OCI-LY1 (cell line): ENCODE data around the gene TENM4.

Experiments used
- EZH2 ChIP-seq: fragments of 200-600 bp; sonication (generic), shearing (Covaris generic); IDR thresholded peaks from 2 replicates; pipeline ENCODE4 v1.8.0; 2017; ENCODE audit warnings: borderline replicate concordance, mixed run types, mild to moderate bottlenecking, antibody characterized with exemption, low read length, moderate library complexity, mixed read lengths
- TF ChIP-seq, protein P1 (sequence below): fragments of 200-600 bp; sonication (generic), shearing (Covaris generic); IDR thresholded peaks from 2 replicates; pipeline ENCODE4 v1.5.1; 2017; ENCODE audit warnings: mild to moderate bottlenecking, antibody characterized with exemption, low read length, moderate library complexity, mixed read lengths

DNA sequence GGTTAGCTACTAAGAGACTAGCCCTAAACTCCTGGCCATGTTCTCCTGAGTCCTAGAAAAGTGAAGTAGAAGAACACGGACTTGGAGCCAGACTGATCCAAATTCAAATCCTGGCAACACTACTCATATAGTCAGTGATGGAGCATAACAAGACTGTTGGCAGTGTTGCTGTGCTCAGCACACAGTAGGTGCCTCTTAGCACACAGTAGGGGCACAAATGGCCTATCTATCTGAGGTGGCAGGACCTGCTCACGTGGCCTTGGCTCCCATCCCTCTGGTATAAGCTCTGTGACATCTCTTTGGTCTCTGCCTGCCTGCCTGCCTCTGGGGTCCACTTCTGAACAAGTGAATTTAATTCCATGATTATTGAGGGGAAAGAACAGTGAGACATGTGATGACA is 15.4 kb downstream of the TENM4 start:
- TF ChIP-seq, protein P1, sequence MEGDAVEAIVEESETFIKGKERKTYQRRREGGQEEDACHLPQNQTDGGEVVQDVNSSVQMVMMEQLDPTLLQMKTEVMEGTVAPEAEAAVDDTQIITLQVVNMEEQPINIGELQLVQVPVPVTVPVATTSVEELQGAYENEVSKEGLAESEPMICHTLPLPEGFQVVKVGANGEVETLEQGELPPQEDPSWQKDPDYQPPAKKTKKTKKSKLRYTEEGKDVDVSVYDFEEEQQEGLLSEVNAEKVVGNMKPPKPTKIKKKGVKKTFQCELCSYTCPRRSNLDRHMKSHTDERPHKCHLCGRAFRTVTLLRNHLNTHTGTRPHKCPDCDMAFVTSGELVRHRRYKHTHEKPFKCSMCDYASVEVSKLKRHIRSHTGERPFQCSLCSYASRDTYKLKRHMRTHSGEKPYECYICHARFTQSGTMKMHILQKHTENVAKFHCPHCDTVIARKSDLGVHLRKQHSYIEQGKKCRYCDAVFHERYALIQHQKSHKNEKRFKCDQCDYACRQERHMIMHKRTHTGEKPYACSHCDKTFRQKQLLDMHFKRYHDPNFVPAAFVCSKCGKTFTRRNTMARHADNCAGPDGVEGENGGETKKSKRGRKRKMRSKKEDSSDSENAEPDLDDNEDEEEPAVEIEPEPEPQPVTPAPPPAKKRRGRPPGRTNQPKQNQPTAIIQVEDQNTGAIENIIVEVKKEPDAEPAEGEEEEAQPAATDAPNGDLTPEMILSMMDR, result no peak
- no peak for TF ChIP-seq EZH2
